ENCODE data around the gene ERC2. TPM values are rescaled to one million over a fixed set of nuclear protein-coding genes. Genes with fewer than 3 reads are reported as not detected.

The ERC2 gene
- total RNA-seq, 1 donor, result 0.36 TPM

- Histone ChIP-seq H3K4me3 (ENCODE audit: insufficient read depth, low read length) (no peak overlapping the region), H3K79me2 (ENCODE audit: insufficient read depth, low read length) (no peaks in the 10 kb centered on the region), H2AFZ (ENCODE audit: low read length) (no peak overlapping the region)
Observed at GRCh38 chr3:56324473-56324872, 143.8 kb downstream of the ERC2 start.

GRCh38 chr3:56323986-56324420 lies 144.3 kb downstream of the ERC2 start:
- Histone ChIP-seq H3K27me3 (ENCODE audit: insufficient read depth, low read length) (no peaks in the 10 kb centered on the region), H3K4me3 (ENCODE audit: insufficient read depth, low read length) (no peak overlapping the region), H3K79me2 (ENCODE audit: insufficient read depth, low read length) (no peaks in the 10 kb centered on the region), H2AFZ (ENCODE audit: low read length) (no peak overlapping the region), H3K4me2 (ENCODE audit: insufficient read depth, low read length) (no peak overlapping the region), H3K36me3 (ENCODE audit: insufficient read depth, low read length) (no peaks in the 10 kb centered on the region), H3K9me3 (ENCODE audit: low read depth, low read length) (no peaks in the 10 kb centered on the region), H3K4me1 (ENCODE audit: insufficient read depth, low read length) (peaks cover 3% of the 10 kb centered on the region), H3K27ac (ENCODE audit: low read depth, low read length) (no peak overlapping the region), H4K20me1 (ENCODE audit: insufficient read depth, low read length) (no peaks in the 10 kb centered on the region)
- DNase-seq (ENCODE audit: insufficient read length, low spot score, missing footprints), result no peak
- no peak for TF ChIP-seq CTCF (IDR thresholded peaks at IDR 0.05; ENCODE audit: extremely low read depth, low read depth, low read length)

More at GRCh38 chr3:56324473-56324872, 143.8 kb downstream of the ERC2 start:
- TF ChIP-seq CTCF (IDR thresholded peaks at IDR 0.05; ENCODE audit: extremely low read depth, low read depth, low read length), result no peak
- no peak for DNase-seq (ENCODE audit: insufficient read length, low spot score, missing footprints)
- no peak overlapping the region for H3K27ac ChIP-seq (ENCODE audit: low read depth, low read length)
- H4K20me1 ChIP-seq (ENCODE audit: insufficient read depth, low read length), result no peaks in the 10 kb centered on the region
- no peaks in the 10 kb centered on the region for H3K27me3 ChIP-seq (ENCODE audit: insufficient read depth, low read length)
- H3K4me1 ChIP-seq (ENCODE audit: insufficient read depth, low read length), result peaks cover 3% of the 10 kb centered on the region
- no peaks in the 10 kb centered on the region for H3K36me3 ChIP-seq (ENCODE audit: insufficient read depth, low read length)
- no peak overlapping the region for H3K4me2 ChIP-seq (ENCODE audit: insufficient read depth, low read length)
- H3K9me3 ChIP-seq (ENCODE audit: low read depth, low read length), result no peaks in the 10 kb centered on the region

GRCh38 chr3:56322862-56323261 lies 145.4 kb downstream of the ERC2 start:
- Histone ChIP-seq H3K4me3 (ENCODE audit: insufficient read depth, low read length) (no peak overlapping the region), H3K79me2 (ENCODE audit: insufficient read depth, low read length) (no peaks in the 10 kb centered on the region), H3K9me3 (ENCODE audit: low read depth, low read length) (no peaks in the 10 kb centered on the region), H2AFZ (ENCODE audit: low read length) (no peak overlapping the region), H3K27me3 (ENCODE audit: insufficient read depth, low read length) (no peaks in the 10 kb centered on the region), H3K27ac (ENCODE audit: low read depth, low read length) (no peak overlapping the region), H3K36me3 (ENCODE audit: insufficient read depth, low read length) (no peaks in the 10 kb centered on the region), H3K4me1 (ENCODE audit: insufficient read depth, low read length) (peaks cover 3% of the 10 kb centered on the region), H4K20me1 (ENCODE audit: insufficient read depth, low read length) (no peaks in the 10 kb centered on the region), H3K4me2 (ENCODE audit: insufficient read depth, low read length) (no peak overlapping the region)
- DNase-seq (ENCODE audit: insufficient read length, low spot score, missing footprints), result no peak
- TF ChIP-seq CTCF (IDR thresholded peaks at IDR 0.05; ENCODE audit: extremely low read depth, low read depth, low read length), result no peak

GRCh38 chr3:56321892-56322291 lies 146.4 kb downstream of the ERC2 start:
- no peak for DNase-seq (ENCODE audit: insufficient read length, low spot score, missing footprints)
- H2AFZ ChIP-seq (ENCODE audit: low read length), result no peak overlapping the region
- H3K9me3 ChIP-seq (ENCODE audit: low read depth, low read length), result no peaks in the 10 kb centered on the region
- H3K4me1 ChIP-seq (ENCODE audit: insufficient read depth, low read length), result peaks cover 3% of the 10 kb centered on the region
- no peaks in the 10 kb centered on the region for H3K79me2 ChIP-seq (ENCODE audit: insufficient read depth, low read length)
- no peak overlapping the region for H3K27ac ChIP-seq (ENCODE audit: low read depth, low read length)
- no peak overlapping the region for H3K4me3 ChIP-seq (ENCODE audit: insufficient read depth, low read length)
- no peaks in the 10 kb centered on the region for H4K20me1 ChIP-seq (ENCODE audit: insufficient read depth, low read length)
- H3K4me2 ChIP-seq (ENCODE audit: insufficient read depth, low read length), result no peak overlapping the region
- H3K36me3 ChIP-seq (ENCODE audit: insufficient read depth, low read length), result no peaks in the 10 kb centered on the region
- no peak for TF ChIP-seq CTCF (IDR thresholded peaks at IDR 0.05; ENCODE audit: extremely low read depth, low read depth, low read length)
- H3K27me3 ChIP-seq (ENCODE audit: insufficient read depth, low read length), result no peaks in the 10 kb centered on the region

Measured in osteoblast (primary cell).